GM23338 (cell line): ENCODE data around the gene NFIC. TPM values are rescaled to one million over a fixed set of nuclear protein-coding genes. Genes with fewer than 3 reads are reported as not detected.

Experiments used
- CREB1 ChIP-seq: fragments of 250-450 bp; sonication (Bioruptor Pico); IDR thresholded peaks from 2 replicates; pipeline ENCODE4 v1.5.0; 2020; ENCODE audit warnings: low read depth, mild to moderate bottlenecking, moderate library complexity
- EZH2phosphoT487 ChIP-seq: fragments of 200-600 bp; sonication (generic); IDR thresholded peaks from one replicate; pipeline ENCODE4 v1.8.1; 2018; ENCODE audit warnings: antibody characterized with exemption; ENCODE audit not compliant: unreplicated experiment
- JUNB ChIP-seq: IDR thresholded peaks from one replicate; pipeline ENCODE4 v1.6.1; 2016; ENCODE audit warnings: antibody characterized with exemption; ENCODE audit not compliant: unreplicated experiment
- NANOG ChIP-seq: IDR thresholded peaks from 2 replicates; pipeline ENCODE4 v1.6.1; 2016; ENCODE audit warnings: antibody characterized with exemption, borderline replicate concordance
- POLR2AphosphoS5 ChIP-seq: IDR thresholded peaks from 2 replicates; pipeline ENCODE4 v1.6.1; 2016; ENCODE audit warnings: antibody characterized with exemption, low read depth
- REST ChIP-seq: IDR thresholded peaks from one replicate; pipeline ENCODE4 v1.6.1; 2018; ENCODE audit warnings: antibody characterized with exemption; ENCODE audit not compliant: unreplicated experiment
- STAT1 ChIP-seq: IDR thresholded peaks from one replicate; pipeline ENCODE4 v1.6.1; 2016; ENCODE audit warnings: antibody characterized with exemption; ENCODE audit not compliant: unreplicated experiment
- ZNF114 ChIP-seq: fragments of 250-450 bp; sonication (Bioruptor Pico); IDR thresholded peaks from 2 replicates; pipeline ENCODE4 v1.5.0; 2020; ENCODE audit warnings: mild to moderate bottlenecking, moderate library complexity
- polyA plus RNA-seq: library from polyadenylated mRNA; unstranded; fragments of >200 nt; fragmentation: Nextera tagmentation; extraction: Ambion mirVana; gene quantifications from 2 replicates; pipeline ENCODE4 v1.2.1, GENCODE V29; 2016
- total RNA-seq: library from RNA; depleted of rRNA; stranded (reverse); fragments of >200 nt; shearing (Covaris generic); gene quantifications from 2 replicates; pipeline ENCODE4 v1.2.3, GENCODE V29; 2014
- TF ChIP-seq, protein P1 (sequence below): fragments of 250-450 bp; sonication (Bioruptor Pico); IDR thresholded peaks from 2 replicates; pipeline ENCODE4 v1.5.0; 2020; ENCODE audit warnings: mild to moderate bottlenecking, moderate library complexity
- TF ChIP-seq, protein P2 (sequence below): IDR thresholded peaks from 2 replicates; pipeline ENCODE4 v1.6.1; 2016; ENCODE audit warnings: antibody characterized with exemption

NFIC gene
- total and polyA plus RNA-seq, 2 experiments from 2014 or later, result 1.3 to 5.3 TPM

DNA sequence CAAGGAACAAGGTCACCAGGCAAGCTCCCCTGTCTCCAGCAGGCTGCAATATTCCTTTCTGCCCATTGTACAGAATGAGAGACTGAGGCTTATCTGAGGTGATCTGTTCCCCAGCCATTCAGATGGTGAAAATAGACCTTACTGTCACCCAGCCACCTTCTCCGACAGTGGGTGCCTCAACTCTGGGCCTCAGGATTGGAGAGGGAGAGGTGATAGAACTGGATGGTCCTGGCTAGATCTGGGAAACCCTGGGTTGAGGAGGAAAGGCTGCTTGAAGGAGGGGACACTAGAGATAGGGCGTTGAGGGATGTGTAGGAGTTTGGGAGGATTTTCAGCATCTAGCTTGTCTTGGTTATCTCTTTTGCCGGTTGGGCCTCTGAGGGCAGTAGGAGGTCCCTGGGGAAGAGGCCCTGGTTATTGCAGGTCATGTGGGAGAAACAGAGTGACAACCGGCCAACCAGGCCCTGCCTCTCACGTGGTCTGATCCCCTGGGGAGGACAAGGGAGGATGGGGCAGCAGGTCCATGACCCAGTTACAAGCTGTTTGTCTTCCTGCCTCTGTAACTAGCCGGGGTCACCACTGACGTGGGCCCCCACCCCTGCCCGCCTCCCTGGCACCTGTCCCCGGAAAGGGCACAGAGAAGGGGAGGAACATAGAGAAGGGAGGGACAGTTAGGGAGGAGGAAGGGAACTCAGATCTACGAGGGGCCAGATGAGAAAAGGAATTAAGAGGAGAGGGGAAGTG lies 8.2 kb downstream of the NFIC start (continued):
- TF ChIP-seq, protein P1, sequence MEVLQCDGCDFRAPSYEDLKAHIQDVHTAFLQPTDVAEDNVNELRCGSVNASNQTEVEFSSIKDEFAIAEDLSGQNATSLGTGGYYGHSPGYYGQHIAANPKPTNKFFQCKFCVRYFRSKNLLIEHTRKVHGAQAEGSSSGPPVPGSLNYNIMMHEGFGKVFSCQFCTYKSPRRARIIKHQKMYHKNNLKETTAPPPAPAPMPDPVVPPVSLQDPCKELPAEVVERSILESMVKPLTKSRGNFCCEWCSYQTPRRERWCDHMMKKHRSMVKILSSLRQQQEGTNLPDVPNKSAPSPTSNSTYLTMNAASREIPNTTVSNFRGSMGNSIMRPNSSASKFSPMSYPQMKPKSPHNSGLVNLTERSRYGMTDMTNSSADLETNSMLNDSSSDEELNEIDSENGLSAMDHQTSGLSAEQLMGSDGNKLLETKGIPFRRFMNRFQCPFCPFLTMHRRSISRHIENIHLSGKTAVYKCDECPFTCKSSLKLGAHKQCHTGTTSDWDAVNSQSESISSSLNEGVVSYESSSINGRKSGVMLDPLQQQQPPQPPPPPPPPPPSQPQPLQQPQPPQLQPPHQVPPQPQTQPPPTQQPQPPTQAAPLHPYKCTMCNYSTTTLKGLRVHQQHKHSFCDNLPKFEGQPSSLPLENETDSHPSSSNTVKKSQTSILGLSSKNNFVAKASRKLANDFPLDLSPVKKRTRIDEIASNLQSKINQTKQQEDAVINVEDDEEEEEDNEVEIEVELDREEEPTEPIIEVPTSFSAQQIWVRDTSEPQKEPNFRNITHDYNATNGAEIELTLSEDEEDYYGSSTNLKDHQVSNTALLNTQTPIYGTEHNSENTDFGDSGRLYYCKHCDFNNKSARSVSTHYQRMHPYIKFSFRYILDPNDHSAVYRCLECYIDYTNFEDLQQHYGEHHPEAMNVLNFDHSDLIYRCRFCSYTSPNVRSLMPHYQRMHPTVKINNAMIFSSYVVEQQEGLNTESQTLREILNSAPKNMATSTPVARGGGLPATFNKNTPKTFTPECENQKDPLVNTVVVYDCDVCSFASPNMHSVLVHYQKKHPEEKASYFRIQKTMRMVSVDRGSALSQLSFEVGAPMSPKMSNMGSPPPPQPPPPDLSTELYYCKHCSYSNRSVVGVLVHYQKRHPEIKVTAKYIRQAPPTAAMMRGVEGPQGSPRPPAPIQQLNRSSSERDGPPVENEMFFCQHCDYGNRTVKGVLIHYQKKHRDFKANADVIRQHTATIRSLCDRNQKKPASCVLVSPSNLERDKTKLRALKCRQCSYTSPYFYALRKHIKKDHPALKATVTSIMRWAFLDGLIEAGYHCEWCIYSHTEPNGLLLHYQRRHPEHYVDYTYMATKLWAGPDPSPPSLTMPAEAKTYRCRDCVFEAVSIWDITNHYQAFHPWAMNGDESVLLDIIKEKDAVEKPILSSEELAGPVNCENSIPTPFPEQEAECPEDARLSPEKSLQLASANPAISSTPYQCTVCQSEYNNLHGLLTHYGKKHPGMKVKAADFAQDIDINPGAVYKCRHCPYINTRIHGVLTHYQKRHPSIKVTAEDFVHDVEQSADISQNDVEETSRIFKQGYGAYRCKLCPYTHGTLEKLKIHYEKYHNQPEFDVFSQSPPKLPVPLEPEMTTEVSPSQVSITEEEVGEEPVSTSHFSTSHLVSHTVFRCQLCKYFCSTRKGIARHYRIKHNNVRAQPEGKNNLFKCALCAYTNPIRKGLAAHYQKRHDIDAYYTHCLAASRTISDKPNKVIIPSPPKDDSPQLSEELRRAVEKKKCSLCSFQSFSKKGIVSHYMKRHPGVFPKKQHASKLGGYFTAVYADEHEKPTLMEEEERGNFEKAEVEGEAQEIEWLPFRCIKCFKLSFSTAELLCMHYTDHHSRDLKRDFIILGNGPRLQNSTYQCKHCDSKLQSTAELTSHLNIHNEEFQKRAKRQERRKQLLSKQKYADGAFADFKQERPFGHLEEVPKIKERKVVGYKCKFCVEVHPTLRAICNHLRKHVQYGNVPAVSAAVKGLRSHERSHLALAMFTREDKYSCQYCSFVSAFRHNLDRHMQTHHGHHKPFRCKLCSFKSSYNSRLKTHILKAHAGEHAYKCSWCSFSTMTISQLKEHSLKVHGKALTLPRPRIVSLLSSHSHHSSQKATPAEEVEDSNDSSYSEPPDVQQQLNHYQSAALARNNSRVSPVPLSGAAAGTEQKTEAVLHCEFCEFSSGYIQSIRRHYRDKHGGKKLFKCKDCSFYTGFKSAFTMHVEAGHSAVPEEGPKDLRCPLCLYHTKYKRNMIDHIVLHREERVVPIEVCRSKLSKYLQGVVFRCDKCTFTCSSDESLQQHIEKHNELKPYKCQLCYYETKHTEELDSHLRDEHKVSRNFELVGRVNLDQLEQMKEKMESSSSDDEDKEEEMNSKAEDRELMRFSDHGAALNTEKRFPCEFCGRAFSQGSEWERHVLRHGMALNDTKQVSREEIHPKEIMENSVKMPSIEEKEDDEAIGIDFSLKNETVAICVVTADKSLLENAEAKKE, result no peak
- TF ChIP-seq, protein P2, sequence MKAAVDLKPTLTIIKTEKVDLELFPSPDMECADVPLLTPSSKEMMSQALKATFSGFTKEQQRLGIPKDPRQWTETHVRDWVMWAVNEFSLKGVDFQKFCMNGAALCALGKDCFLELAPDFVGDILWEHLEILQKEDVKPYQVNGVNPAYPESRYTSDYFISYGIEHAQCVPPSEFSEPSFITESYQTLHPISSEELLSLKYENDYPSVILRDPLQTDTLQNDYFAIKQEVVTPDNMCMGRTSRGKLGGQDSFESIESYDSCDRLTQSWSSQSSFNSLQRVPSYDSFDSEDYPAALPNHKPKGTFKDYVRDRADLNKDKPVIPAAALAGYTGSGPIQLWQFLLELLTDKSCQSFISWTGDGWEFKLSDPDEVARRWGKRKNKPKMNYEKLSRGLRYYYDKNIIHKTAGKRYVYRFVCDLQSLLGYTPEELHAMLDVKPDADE, result no peak
- TF ChIP-seq ZNF114 (CRISPR knock-in tag) (no peak), JUNB (no peak), POLR2AphosphoS5 (no peak), STAT1 (no peak), NANOG (no peak), CREB1 (CRISPR knock-in tag) (no peak), REST (no peak), EZH2phosphoT487 (no peak)
